ES-I3 (cell line): ENCODE data around the gene CLDN20.

Experiments used
- H3K36me3 ChIP-seq: 2 replicates; pipeline ENCODE4 v1.6.1; 2013; ENCODE audit warnings: mild to moderate bottlenecking, low read length, control low read depth, moderate library complexity; ENCODE audit not compliant: insufficient read depth
- H3K4me1 ChIP-seq: 2 replicates; pipeline ENCODE4 v1.6.1; 2013; ENCODE audit warnings: mild to moderate bottlenecking, control low read depth, low read length; ENCODE audit not compliant: insufficient read depth
- H3K9ac ChIP-seq: 2 replicates; pipeline ENCODE4 v1.6.1; 2013; ENCODE audit warnings: low read depth, mild to moderate bottlenecking, low read length, moderate library complexity
- H3K9me3 ChIP-seq: 2 replicates; pipeline ENCODE4 v1.6.1; 2013; ENCODE audit warnings: mild to moderate bottlenecking, low read length, moderate library complexity; ENCODE audit not compliant: control insufficient read depth, insufficient read depth

The CLDN20 gene

GRCh38 chr6:155252581-155252980 lies 11.2 kb upstream of the CLDN20 start:
- Histone ChIP-seq H3K4me1 (peaks cover 24% of the 10 kb centered on the region), H3K36me3 (peaks cover 25% of the 10 kb centered on the region), H3K9ac (no peak overlapping the region), H3K9me3 (no peaks in the 10 kb centered on the region)

GRCh38 chr6:155253337-155253736 lies 10.5 kb upstream of the CLDN20 start:
- peaks cover 24% of the 10 kb centered on the region for H3K4me1 ChIP-seq
- peaks cover 25% of the 10 kb centered on the region for H3K36me3 ChIP-seq
- H3K9me3 ChIP-seq = no peaks in the 10 kb centered on the region
- H3K9ac ChIP-seq = no peak overlapping the region

- Histone ChIP-seq H3K9ac (no peak overlapping the region), H3K4me1 (peaks cover 24% of the 10 kb centered on the region), H3K9me3 (no peaks in the 10 kb centered on the region), H3K36me3 (peaks cover 28% of the 10 kb centered on the region)
Observed at GRCh38 chr6:155254139-155254538, 9.7 kb upstream of the CLDN20 start.

GRCh38 chr6:155256122-155256795 lies 7.6 kb upstream of the CLDN20 start:
- Histone ChIP-seq H3K36me3 (peaks cover 32% of the 10 kb centered on the region), H3K9me3 (no peaks in the 10 kb centered on the region), H3K9ac (no peak overlapping the region), H3K4me1 (peaks cover 24% of the 10 kb centered on the region)

GRCh38 chr6:155257796-155258195 lies 6.0 kb upstream of the CLDN20 start:
- peaks cover 29% of the 10 kb centered on the region for H3K36me3 ChIP-seq

GRCh38 chr6:155259204-155259603 lies 4.6 kb upstream of the CLDN20 start:
- Histone ChIP-seq H3K36me3 (peaks cover 29% of the 10 kb centered on the region), H3K9ac (no peak overlapping the region), H3K9me3 (no peaks in the 10 kb centered on the region), H3K4me1 (peaks cover 19% of the 10 kb centered on the region)

More at GRCh38 chr6:155257796-155258195, 6.0 kb upstream of the CLDN20 start:
- Histone ChIP-seq H3K9me3 (no peaks in the 10 kb centered on the region), H3K4me1 (peaks cover 28% of the 10 kb centered on the region), H3K9ac (no peak overlapping the region)

GRCh38 chr6:155259897-155260296 lies 3.9 kb upstream of the CLDN20 start:
- H3K4me1 ChIP-seq = peaks cover 19% of the 10 kb centered on the region; the same call in 1 of the 2 replicates
- no peak overlapping the region for H3K9ac ChIP-seq
- H3K9me3 ChIP-seq = no peaks in the 10 kb centered on the region
- H3K36me3 ChIP-seq = peaks cover 22% of the 10 kb centered on the region

- Histone ChIP-seq H3K9ac (no peak overlapping the region), H3K4me1 (peaks cover 23% of the 10 kb centered on the region; the same call in 1 of the 2 replicates), H3K9me3 (no peaks in the 10 kb centered on the region), H3K36me3 (peaks cover 18% of the 10 kb centered on the region)
Observed at GRCh38 chr6:155260686-155261085, 3.1 kb upstream of the CLDN20 start.

GRCh38 chr6:155261111-155261900 lies 2.5 kb upstream of the CLDN20 start:
- Histone ChIP-seq H3K36me3 (peaks cover 13% of the 10 kb centered on the region), H3K9me3 (no peaks in the 10 kb centered on the region), H3K4me1 (peaks cover 23% of the 10 kb centered on the region; the same call in 1 of the 2 replicates), H3K9ac (no peak overlapping the region)

GRCh38 chr6:155262655-155263054 lies 1.2 kb upstream of the CLDN20 start:
- Histone ChIP-seq H3K36me3 (peaks cover 9% of the 10 kb centered on the region), H3K9me3 (no peaks in the 10 kb centered on the region), H3K9ac (no peak overlapping the region), H3K4me1 (peaks cover 23% of the 10 kb centered on the region; the same call in 1 of the 2 replicates)

GRCh38 chr6:155264693-155265320 lies 994 bp downstream of the CLDN20 start:
- Histone ChIP-seq H3K36me3 (peaks cover 2% of the 10 kb centered on the region; the same call in 1 of the 2 replicates), H3K9me3 (no peaks in the 10 kb centered on the region), H3K9ac (no peak overlapping the region), H3K4me1 (peaks cover 23% of the 10 kb centered on the region; the same call in 1 of the 2 replicates)

GRCh38 chr6:155265843-155266535 lies 2.2 kb downstream of the CLDN20 start:
- Histone ChIP-seq H3K9me3 (no peaks in the 10 kb centered on the region), H3K4me1 (peaks cover 23% of the 10 kb centered on the region; the same call in 1 of the 2 replicates), H3K36me3 (peaks cover 2% of the 10 kb centered on the region; the same call in 1 of the 2 replicates), H3K9ac (no peak overlapping the region)

GRCh38 chr6:155267411-155267810 lies 3.6 kb downstream of the CLDN20 start:
- Histone ChIP-seq H3K9ac (no peak overlapping the region), H3K4me1 (peaks cover 20% of the 10 kb centered on the region; the same call in 1 of the 2 replicates), H3K36me3 (peaks cover 2% of the 10 kb centered on the region; the same call in 1 of the 2 replicates), H3K9me3 (no peaks in the 10 kb centered on the region)
